PC-9 (cell line): ENCODE measurements around the gene ZC2HC1B. TPM values are rescaled to one million over a fixed set of nuclear protein-coding genes. Genes with fewer than 3 reads are reported as not detected.

Source experiments
- BruUV-seq: library from RNA; stranded (reverse); fragments of 400-500 nt; replicated peaks from 2 replicates; lab custom pipeline; 2021; lab: Mats Ljungman, UMichigan
- CTCF ChIA-PET: fragments of 300-600 bp; sonication (Branson Sonifier 250); formaldehyde crosslinking; loops from one replicate; lab custom pipeline; 2022; ENCODE audit warnings: antibody characterized with exemption; lab: Charles Lee
- POLR2A ChIA-PET: fragments of 300-600 bp; sonication (Branson Sonifier 250); formaldehyde crosslinking; loops from one replicate; lab custom pipeline; 2022; ENCODE audit warnings: antibody characterized with exemption; ENCODE audit not compliant: unreplicated experiment; lab: Charles Lee
- DNase-seq, 2 experiments: peaks; one replicate each; pipeline versions ENCODE4 v3.0.0 to v3.0.0-alpha.2; 2015 to 2022; ENCODE audit warnings: mixed read lengths in 1 of 2
- H2AFZ ChIP-seq: fragments of 200-600 bp; sonication (generic); 2 replicates; pipeline ENCODE4 v1.8.1; 2017; ENCODE audit warnings: antibody characterized with exemption
- H3F3A ChIP-seq: fragments of 200-600 bp; sonication (generic); 2 replicates; pipeline ENCODE4 v1.8.1; 2017; ENCODE audit warnings: antibody characterized with exemption, mild to moderate bottlenecking, low read depth; ENCODE audit not compliant: insufficient read depth
- H3K27ac ChIP-seq: fragments of 200-600 bp; sonication (generic); 2 replicates; pipeline ENCODE4 v1.6.1; 2016; ENCODE audit warnings: mixed run types
- H3K27me3 ChIP-seq: fragments of 200-600 bp; sonication (generic); 2 replicates; pipeline ENCODE4 v1.6.1; 2016; ENCODE audit warnings: low read depth, mixed run types; ENCODE audit not compliant: insufficient read depth
- H3K36me3 ChIP-seq: fragments of 200-600 bp; sonication (generic); 2 replicates; pipeline ENCODE4 v1.6.1; 2016; ENCODE audit warnings: low read depth, mixed run types
- H3K4me1 ChIP-seq: fragments of 200-600 bp; sonication (generic); replicated peaks from 2 replicates; pipeline ENCODE4 v1.6.1; 2016; ENCODE audit warnings: mixed run types; ENCODE audit not compliant: insufficient read depth
- H3K4me2 ChIP-seq: fragments of 200-600 bp; sonication (generic); 2 replicates; pipeline ENCODE4 v1.6.1; 2017; ENCODE audit warnings: mixed run types
- H3K4me3 ChIP-seq: fragments of 200-600 bp; sonication (generic); 2 replicates; pipeline ENCODE4 v1.6.1; 2016; ENCODE audit warnings: mixed run types
- H3K79me2 ChIP-seq: fragments of 200-600 bp; sonication (generic); 2 replicates; pipeline ENCODE4 v1.6.1; 2017; ENCODE audit warnings: low read depth, mixed run types
- H3K9me2 ChIP-seq: fragments of 200-600 bp; sonication (generic); 2 replicates; pipeline ENCODE4 v1.8.1; 2017; ENCODE audit warnings: mild to moderate bottlenecking; ENCODE audit not compliant: insufficient read depth
- H3K9me3 ChIP-seq: fragments of 200-600 bp; sonication (generic); 2 replicates; pipeline ENCODE4 v1.8.1; 2016; ENCODE audit warnings: low read depth; ENCODE audit not compliant: insufficient read depth
- H4K20me1 ChIP-seq: fragments of 200-600 bp; sonication (generic); 2 replicates; pipeline ENCODE4 v1.8.1; 2017; ENCODE audit not compliant: insufficient read depth
- CTCF ChIP-seq: fragments of 200-600 bp; sonication (generic); conservative IDR thresholded peaks from 2 replicates; pipeline ENCODE4 v1.6.1; 2017; ENCODE audit warnings: mixed run types, antibody characterized with exemption, mild to moderate bottlenecking, moderate library complexity
- EZH2 ChIP-seq: fragments of 200-600 bp; sonication (generic); IDR thresholded peaks from 2 replicates; pipeline ENCODE4 v1.8.0; 2017; ENCODE audit warnings: antibody characterized with exemption, low read depth
- intact Hi-C: fragments of 100-400 bp; cut with micrococcal nuclease; formaldehyde crosslinking; loops from one replicate; pipeline ENCODE4 v1.10.0; 2022; ENCODE audit not compliant: unreplicated experiment
- total RNA-seq: library from RNA; stranded (reverse); gene quantifications from 2 replicates; pipeline ENCODE4 v1.2.3, GENCODE V29; 2021

ZC2HC1B gene
- total RNA-seq, 1 experiment from 2014 or later, result not detected

DNA sequence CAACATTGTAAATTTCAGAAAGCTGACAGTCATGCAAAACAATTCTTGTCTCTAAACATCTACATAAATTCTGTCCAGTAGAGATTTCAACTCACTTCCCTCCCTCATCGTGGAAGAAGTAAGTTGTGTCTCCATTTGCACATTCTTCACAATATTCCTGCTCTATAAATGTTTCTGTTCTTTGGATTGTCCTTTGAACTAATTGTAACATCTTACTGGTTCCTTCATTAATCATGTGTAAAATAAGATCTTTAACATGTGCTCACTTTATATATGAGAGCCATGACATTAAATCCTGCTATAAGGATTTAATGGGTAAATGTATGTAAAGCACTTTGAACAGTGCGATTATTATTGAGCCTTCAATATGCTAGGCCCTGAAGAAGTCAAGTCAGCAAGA is 28.1 kb upstream of the ZC2HC1B start:
- H3K36me3 ChIP-seq, result no peaks in the 10 kb centered on the region
- no peaks in the 10 kb centered on the region for H3F3A ChIP-seq
- no peak overlapping the region for H3K4me2 ChIP-seq
- H3K4me1 ChIP-seq, result no peaks in the 10 kb centered on the region
- intact Hi-C loops, result no loop called here
- TF ChIP-seq EZH2 (no peak), CTCF (no peak)
- no TSS peak for BruUV-seq
- no peaks in the 10 kb centered on the region for H3K79me2 ChIP-seq
- no peak overlapping the region for H3K27ac ChIP-seq
- CTCF ChIA-PET, result no interaction called here
- no peaks in the 10 kb centered on the region for H4K20me1 ChIP-seq
- H2AFZ ChIP-seq, result no peak overlapping the region
- POLR2A ChIA-PET, result no interaction called here
- no peaks in the 10 kb centered on the region for H3K27me3 ChIP-seq
- DNase-seq, result no peak
- no peaks in the 10 kb centered on the region for H3K9me2 ChIP-seq
- no peak overlapping the region for H3K4me3 ChIP-seq
- no peaks in the 10 kb centered on the region for H3K9me3 ChIP-seq

GRCh38 chr6:143838395-143838794 is 25.9 kb upstream of the ZC2HC1B start:
- no peak for DNase-seq
- H3K9me2 ChIP-seq, result no peaks in the 10 kb centered on the region
- H3K9me3 ChIP-seq, result no peaks in the 10 kb centered on the region
- no TSS peak for BruUV-seq
- no peak overlapping the region for H3K4me2 ChIP-seq
- H3K4me1 ChIP-seq, result peaks cover 6% of the 10 kb centered on the region; the same call in 1 of the 2 replicates
- H3K27ac ChIP-seq, result no peak overlapping the region
- ChIA-PET CTCF (no interaction called here), POLR2A (no interaction called here)
- intact Hi-C loops, result no loop called here
- H4K20me1 ChIP-seq, result no peaks in the 10 kb centered on the region
- no peaks in the 10 kb centered on the region for H3K36me3 ChIP-seq
- H3K79me2 ChIP-seq, result peaks cover 3% of the 10 kb centered on the region
- H3F3A ChIP-seq, result no peaks in the 10 kb centered on the region
- no peak overlapping the region for H2AFZ ChIP-seq
- H3K4me3 ChIP-seq, result no peak overlapping the region
- TF ChIP-seq EZH2 (no peak), CTCF (no peak)
- H3K27me3 ChIP-seq, result no peaks in the 10 kb centered on the region

GRCh38 chr6:143839196-143839595 is 25.1 kb upstream of the ZC2HC1B start:
- no peaks in the 10 kb centered on the region for H3K9me3 ChIP-seq
- no peaks in the 10 kb centered on the region for H4K20me1 ChIP-seq
- DNase-seq, result no peak
- ChIA-PET CTCF (no interaction called here), POLR2A (no interaction called here)
- no peak overlapping the region for H3K4me3 ChIP-seq
- H3K27me3 ChIP-seq, result no peaks in the 10 kb centered on the region
- H3K9me2 ChIP-seq, result no peaks in the 10 kb centered on the region
- no peaks in the 10 kb centered on the region for H3F3A ChIP-seq
- TF ChIP-seq CTCF (no peak), EZH2 (no peak)
- H3K27ac ChIP-seq, result no peak overlapping the region
- H3K4me2 ChIP-seq, result no peak overlapping the region
- H3K36me3 ChIP-seq, result no peaks in the 10 kb centered on the region
- H3K79me2 ChIP-seq, result peaks cover 11% of the 10 kb centered on the region
- H3K4me1 ChIP-seq, result peaks cover 8% of the 10 kb centered on the region; the same call in 1 of the 2 replicates
- no peak overlapping the region for H2AFZ ChIP-seq
- no TSS peak for BruUV-seq
- intact Hi-C loops, result no loop called here
